Measurements from ENCODE around the gene MERTK.
"Not testable (repeated sequence)": the region's sequence is repeated elsewhere in the genome, so short reads cannot be mapped to it uniquely, and the experiment has no call there.

Gene MERTK

DNA sequence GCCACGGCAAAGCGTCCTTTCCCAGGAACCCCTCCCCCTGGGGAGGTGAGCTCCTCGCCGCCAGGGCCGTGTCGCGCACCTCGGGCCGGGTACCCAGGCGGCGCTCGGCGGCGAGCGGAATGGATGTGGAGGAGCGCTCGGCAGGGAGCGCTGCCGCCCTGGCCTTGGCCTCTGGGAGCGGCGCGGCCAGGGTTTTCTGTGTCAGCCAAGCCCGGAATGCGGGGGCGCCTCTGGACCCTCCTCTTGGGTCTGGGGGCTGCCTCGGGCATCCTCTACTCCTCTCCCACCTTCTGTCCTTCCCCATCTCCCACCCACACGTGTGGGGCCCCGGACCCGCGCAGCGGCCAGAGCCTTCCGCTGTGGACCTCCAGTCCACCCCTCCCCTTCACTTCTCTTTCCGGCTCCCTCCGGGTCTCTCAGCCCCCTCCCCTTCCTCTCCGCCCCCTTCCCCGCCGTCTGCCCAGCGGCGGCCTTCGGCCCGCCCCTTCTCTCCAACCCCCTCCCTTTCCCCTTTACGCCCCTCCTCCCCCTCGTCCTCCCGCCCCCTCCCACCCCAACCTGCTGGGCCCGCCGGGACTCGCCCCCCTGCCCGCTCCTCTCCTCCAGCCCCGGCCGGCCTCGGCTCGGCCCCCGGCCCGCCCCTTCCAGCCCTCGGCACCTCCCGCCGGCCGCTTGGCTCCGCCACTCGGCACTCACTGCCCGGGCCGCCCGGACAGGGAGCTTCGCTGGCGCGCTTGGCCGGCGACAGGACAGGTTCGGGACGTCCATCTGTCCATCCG lies at the start of gene MERTK:
Gene MERTK, plus strand, starts transcription at position 684 of the 779 bp plus-strand sequence. CDS start 129 bp downstream, outside the sequence.
- TF ChIP-seq CTCF (IDR thresholded peaks at IDR 0.05; ENCODE audit: extremely low read depth, insufficient read depth, missing control alignments), result peak; percentile 60
- DNase-seq (ENCODE audit: low spot score), result peak; percentile 84
- in situ Hi-C loops (cut with MboI; ENCODE audit: low pct_unique_long_range_greater_than_20kb, low sequenced_read_pairs, unreplicated experiment), result loop anchor here (25.0 kb wide), 2 partner anchors 364 to 689 kb away; partner anchors contain the start of genes CHCHD5 and ZC3H8

- DNase-seq (ENCODE audit: low spot score); in situ Hi-C loops (cut with MboI; ENCODE audit: low pct_unique_long_range_greater_than_20kb, low sequenced_read_pairs, unreplicated experiment): not testable (repeated sequence)
- peak; percentile 45 for TF ChIP-seq CTCF (IDR thresholded peaks at IDR 0.05; ENCODE audit: extremely low read depth, insufficient read depth, missing control alignments)
Measured at GRCh38 chr2:111850646-111851045, 47.8 kb upstream of the MERTK start.

- DNase-seq (ENCODE audit: low spot score); in situ Hi-C loops (cut with MboI; ENCODE audit: low pct_unique_long_range_greater_than_20kb, low sequenced_read_pairs, unreplicated experiment): not testable (repeated sequence)
Measured at GRCh38 chr2:111852544-111852943, 45.9 kb upstream of the MERTK start.

DNA sequence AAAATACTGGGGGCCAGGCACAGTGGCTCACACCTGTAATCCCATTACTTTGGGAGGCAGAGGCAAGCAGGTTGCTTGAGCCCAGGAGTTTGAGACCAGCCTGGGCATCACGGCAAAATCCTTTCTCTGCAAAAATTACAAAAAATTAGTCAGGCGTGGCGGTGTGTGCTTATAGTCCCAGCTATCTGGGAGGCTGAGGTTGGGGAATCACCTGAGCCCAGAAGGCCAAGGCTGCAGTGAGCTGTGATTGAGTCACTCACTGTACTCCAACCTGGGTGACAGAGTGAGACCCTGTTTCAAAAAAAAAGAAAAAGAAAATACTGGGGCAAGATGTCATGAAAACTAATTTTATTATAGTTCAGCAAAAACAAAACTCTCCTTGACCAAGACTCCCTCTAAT lies 38.4 kb upstream of the MERTK start:
- in situ Hi-C loops (cut with MboI; ENCODE audit: low pct_unique_long_range_greater_than_20kb, low sequenced_read_pairs, unreplicated experiment); DNase-seq (ENCODE audit: low spot score): not testable (repeated sequence)

DNA sequence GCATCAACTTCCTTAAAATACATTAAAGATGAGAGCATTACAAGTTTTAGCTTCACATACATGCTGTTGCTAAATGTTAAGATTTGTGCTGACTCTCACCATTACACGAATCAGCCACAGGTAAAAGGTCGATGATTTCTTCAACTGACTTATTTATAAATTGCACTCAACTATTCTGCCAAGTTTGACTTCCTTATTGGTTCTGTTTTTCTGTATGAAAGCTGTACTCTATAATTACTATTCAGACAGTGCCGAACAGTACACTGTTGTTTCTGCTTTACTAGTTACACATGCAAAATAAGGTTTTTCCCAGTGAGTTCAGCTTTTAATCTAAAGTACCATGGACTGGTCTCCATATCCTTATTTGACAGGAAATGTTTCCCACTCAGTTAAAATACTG lies 33.3 kb upstream of the MERTK start:
- in situ Hi-C loops (cut with MboI; ENCODE audit: low pct_unique_long_range_greater_than_20kb, low sequenced_read_pairs, unreplicated experiment); DNase-seq (ENCODE audit: low spot score): not testable (repeated sequence)

- in situ Hi-C loops (cut with MboI; ENCODE audit: low pct_unique_long_range_greater_than_20kb, low sequenced_read_pairs, unreplicated experiment); DNase-seq (ENCODE audit: low spot score): not testable (repeated sequence)
Measured at GRCh38 chr2:111872806-111873205, 25.6 kb upstream of the MERTK start.

DNA sequence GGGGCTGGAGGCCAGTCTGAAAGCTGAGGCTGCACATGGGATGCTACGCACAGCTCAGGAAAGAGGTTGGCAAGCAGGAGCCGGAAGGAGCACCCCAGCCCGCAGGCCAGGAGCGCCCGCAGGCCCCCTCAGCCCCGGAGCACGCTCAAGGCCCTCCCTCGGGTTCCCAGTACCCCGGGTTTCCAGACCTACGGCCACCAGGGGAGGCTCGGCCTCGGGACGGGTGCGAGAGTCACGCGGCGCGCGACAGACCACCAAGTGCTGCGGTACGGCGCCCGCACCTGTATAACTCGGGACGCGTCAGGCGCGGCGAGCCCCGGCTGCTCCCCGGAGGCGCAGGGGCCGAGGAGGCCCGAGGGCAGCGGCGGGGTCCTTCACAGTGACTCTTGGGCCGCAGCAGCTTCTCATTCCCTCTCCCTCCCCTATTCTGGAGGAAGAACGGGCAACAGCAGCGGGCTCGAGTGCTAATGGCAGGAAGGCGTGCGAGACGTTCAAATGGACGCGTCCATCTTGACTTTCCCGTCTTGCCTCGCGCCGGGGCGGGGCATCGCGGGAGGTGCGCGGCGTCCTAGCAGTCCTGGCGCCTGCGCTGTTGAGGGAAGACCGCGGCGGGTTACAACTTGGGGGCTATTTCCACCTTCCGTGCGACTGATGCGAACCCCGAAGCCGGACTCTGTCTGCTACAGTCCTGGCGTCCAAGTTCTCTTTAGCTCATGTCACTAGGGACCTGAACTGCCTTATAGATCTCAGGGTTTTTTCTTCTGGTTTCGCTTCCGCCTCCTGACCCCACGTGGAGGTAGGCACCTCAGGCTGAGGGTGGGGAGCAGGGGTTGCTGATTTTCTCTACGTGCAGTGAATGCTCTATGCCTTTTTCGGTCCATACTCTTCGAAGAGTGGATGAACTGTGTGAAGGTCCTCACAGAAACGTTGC lies 14.5 kb upstream of the MERTK start, which contains the start of gene ANAPC1:
Gene ANAPC1, minus strand, starts transcription at position 533 of the 931 bp plus-strand sequence. CDS start 3,368 bp downstream, outside the sequence.
- TF ChIP-seq CTCF (IDR thresholded peaks at IDR 0.05; ENCODE audit: extremely low read depth, insufficient read depth, missing control alignments), result no peak
- in situ Hi-C loops (cut with MboI; ENCODE audit: low pct_unique_long_range_greater_than_20kb, low sequenced_read_pairs, unreplicated experiment), result loop anchor here (10.0 to 25.0 kb wide), 3 partner anchors 161 to 703 kb away; partner anchors contain the start of genes CHCHD5 and ZC3H8
- peak; percentile 89 for DNase-seq (ENCODE audit: low spot score)

- in situ Hi-C loops (cut with MboI; ENCODE audit: low pct_unique_long_range_greater_than_20kb, low sequenced_read_pairs, unreplicated experiment), result loop anchor here (10.0 to 25.0 kb wide), 3 partner anchors 160 to 703 kb away; partner anchors contain the start of genes CHCHD5 and ZC3H8
- TF ChIP-seq CTCF (IDR thresholded peaks at IDR 0.05; ENCODE audit: extremely low read depth, insufficient read depth, missing control alignments), result no peak
- no peak for DNase-seq (ENCODE audit: low spot score)
Measured at GRCh38 chr2:111884592-111884964, 13.8 kb upstream of the MERTK start.
